ENCODE measurements around the gene AADAT. TPM values are rescaled to one million over a fixed set of nuclear protein-coding genes. Genes with fewer than 3 reads are reported as not detected.
A peak's percentile ranks its signal among the peaks of the same experiment; 100 is the strongest.

Gene AADAT
- total and polyA plus RNA-seq, 8 donors = 11.0 to 71.4 (median 52.7) TPM

GRCh38 chr4:170134821-170135220, 45.1 kb upstream of the AADAT start:
- H3K27me3 ChIP-seq = no peaks in the 10 kb centered on the region
- H3K36me3 ChIP-seq = no peaks in the 10 kb centered on the region
- intact Hi-C loops (cut with DNase I) = no loop called here
- DNase-seq = no peak
- TF ChIP-seq, protein P1, sequence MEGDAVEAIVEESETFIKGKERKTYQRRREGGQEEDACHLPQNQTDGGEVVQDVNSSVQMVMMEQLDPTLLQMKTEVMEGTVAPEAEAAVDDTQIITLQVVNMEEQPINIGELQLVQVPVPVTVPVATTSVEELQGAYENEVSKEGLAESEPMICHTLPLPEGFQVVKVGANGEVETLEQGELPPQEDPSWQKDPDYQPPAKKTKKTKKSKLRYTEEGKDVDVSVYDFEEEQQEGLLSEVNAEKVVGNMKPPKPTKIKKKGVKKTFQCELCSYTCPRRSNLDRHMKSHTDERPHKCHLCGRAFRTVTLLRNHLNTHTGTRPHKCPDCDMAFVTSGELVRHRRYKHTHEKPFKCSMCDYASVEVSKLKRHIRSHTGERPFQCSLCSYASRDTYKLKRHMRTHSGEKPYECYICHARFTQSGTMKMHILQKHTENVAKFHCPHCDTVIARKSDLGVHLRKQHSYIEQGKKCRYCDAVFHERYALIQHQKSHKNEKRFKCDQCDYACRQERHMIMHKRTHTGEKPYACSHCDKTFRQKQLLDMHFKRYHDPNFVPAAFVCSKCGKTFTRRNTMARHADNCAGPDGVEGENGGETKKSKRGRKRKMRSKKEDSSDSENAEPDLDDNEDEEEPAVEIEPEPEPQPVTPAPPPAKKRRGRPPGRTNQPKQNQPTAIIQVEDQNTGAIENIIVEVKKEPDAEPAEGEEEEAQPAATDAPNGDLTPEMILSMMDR (IDR thresholded peaks at IDR 0.05) = no peak
- no peak for ATAC-seq
- no peaks in the 10 kb centered on the region for H3K4me1 ChIP-seq
- peaks cover 0 to 17% of the 10 kb centered on the region in 2 donors for H3K9me3 ChIP-seq
- no peak overlapping the region for H3K27ac ChIP-seq
- no peak overlapping the region for H3K4me3 ChIP-seq

DNA sequence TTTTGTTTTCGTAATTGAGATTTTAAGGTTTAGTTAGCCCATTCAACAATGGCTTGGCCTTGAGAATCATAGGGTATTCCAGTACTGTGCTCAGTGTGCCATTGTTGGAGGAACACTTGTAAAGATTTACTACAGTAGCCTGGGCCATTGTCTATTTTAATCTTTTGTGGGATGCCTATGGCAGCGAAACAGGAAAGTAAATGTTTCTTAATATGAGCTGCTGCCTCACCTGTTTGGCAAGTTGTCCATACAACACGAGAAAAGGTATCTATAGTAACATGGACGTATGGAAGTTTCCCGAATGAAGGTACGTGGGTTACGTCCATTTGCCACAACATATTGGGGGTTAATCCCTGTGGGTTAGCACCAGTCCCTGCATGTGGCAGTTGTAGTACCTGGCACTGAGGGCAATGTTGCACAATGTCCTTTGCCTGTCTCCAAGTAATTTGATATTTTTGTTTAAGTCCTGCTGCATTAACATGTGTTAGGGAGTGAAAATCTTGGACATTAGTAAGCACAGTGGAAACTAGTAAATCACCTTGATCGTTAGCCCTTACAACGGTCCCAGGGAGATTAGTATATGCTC, 38.6 kb upstream of the AADAT start:
- Histone ChIP-seq H3K36me3 (no peaks in the 10 kb centered on the region), H3K4me3 (no peak overlapping the region), H3K27ac (no peak overlapping the region), H3K27me3 (no peaks in the 10 kb centered on the region), H3K4me1 (no peaks in the 10 kb centered on the region), H3K9me3 (peaks cover 0 to 11% of the 10 kb centered on the region in 2 donors)
- ATAC-seq (no peak), DNase-seq (no peak)
- intact Hi-C loops (cut with DNase I) = no loop called here
- TF ChIP-seq, protein P1 (IDR thresholded peaks at IDR 0.05) = no peak

- DNase-seq (peak in 1 of 4 donors; percentile 65), ATAC-seq (no peak)
- H3K4me1 ChIP-seq = no peaks in the 10 kb centered on the region
- intact Hi-C loops (cut with DNase I) = no loop called here
- H3K4me3 ChIP-seq = no peak overlapping the region
- TF ChIP-seq, protein P1 (IDR thresholded peaks at IDR 0.05) = no peak
- no peaks in the 10 kb centered on the region for H3K27me3 ChIP-seq
- no peaks in the 10 kb centered on the region for H3K36me3 ChIP-seq
- H3K9me3 ChIP-seq = peaks cover 0 to 5% of the 10 kb centered on the region in 2 donors
- H3K27ac ChIP-seq = no peak overlapping the region
These were observed 38.0 kb upstream of the AADAT start for GRCh38 chr4:170127758-170128157.

GRCh38 chr4:170124406-170124805, 34.6 kb upstream of the AADAT start:
- H3K9me3 ChIP-seq = no peaks in the 10 kb centered on the region
- ATAC-seq = no peak
- H3K36me3 ChIP-seq = no peaks in the 10 kb centered on the region
- intact Hi-C loops (cut with DNase I) = no loop called here
- H3K27me3 ChIP-seq = no peaks in the 10 kb centered on the region
- DNase-seq = no peak
- TF ChIP-seq, protein P1 (IDR thresholded peaks at IDR 0.05) = no peak
- H3K4me1 ChIP-seq = no peaks in the 10 kb centered on the region
- H3K4me3 ChIP-seq = no peak overlapping the region
- H3K27ac ChIP-seq = no peak overlapping the region

DNA sequence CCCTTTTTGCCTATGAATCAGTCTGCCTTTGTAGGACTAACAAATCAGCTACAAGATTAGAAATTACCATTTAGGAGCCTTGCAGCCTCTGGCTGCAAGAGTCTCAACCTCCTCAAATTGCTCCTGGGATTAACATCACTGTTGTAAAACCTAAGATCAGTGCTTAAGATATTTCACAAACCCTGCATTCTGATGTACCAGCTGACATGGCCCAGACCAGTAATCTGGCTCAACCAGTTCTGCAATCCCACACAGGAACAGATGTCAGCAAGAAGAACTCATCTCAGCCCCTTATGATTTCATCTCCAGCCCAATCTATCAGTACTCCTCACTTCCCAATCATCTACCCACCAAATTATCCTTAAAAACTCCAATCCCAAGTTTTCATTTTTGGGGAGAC, 32.5 kb upstream of the AADAT start:
- Histone ChIP-seq H3K4me1 (no peaks in the 10 kb centered on the region), H3K4me3 (no peak overlapping the region), H3K36me3 (no peaks in the 10 kb centered on the region), H3K27ac (no peak overlapping the region), H3K27me3 (no peaks in the 10 kb centered on the region), H3K9me3 (no peaks in the 10 kb centered on the region)
- no peak for DNase-seq
- ATAC-seq = no peak
- intact Hi-C loops (cut with DNase I) = no loop called here
- TF ChIP-seq, protein P1 (IDR thresholded peaks at IDR 0.05) = no peak

Measured in left lung (tissue), 10 donors.